Mesothelial cell of epicardium (in vitro differentiated cells): ENCODE data around the gene FGF12. TPM values are rescaled to one million over a fixed set of nuclear protein-coding genes. Genes with fewer than 3 reads are reported as not detected.
A peak's percentile ranks its signal among the peaks of the same experiment; 100 is the strongest.

Source experiments
- DNase-seq, 2 experiments: peaks; one replicate each; pipeline ENCODE4 v3.0.0; 2021; ENCODE audit warnings: low spot score in 2 of 2; ENCODE audit not compliant: unreplicated experiment in 2 of 2
- H3K27ac Mint-ChIP-seq: 2 replicates; pipeline ENCODE4 v1.8.0; 2021; ENCODE audit warnings: mixed read lengths
- H3K27me3 Mint-ChIP-seq: 2 replicates; pipeline ENCODE4 v1.8.0; 2021; ENCODE audit warnings: low read depth, mixed read lengths
- H3K36me3 Mint-ChIP-seq: 2 replicates; pipeline ENCODE4 v1.8.0; 2021; ENCODE audit warnings: mixed read lengths
- H3K4me1 Mint-ChIP-seq: 2 replicates; pipeline ENCODE4 v1.8.0; 2021; ENCODE audit warnings: mixed read lengths
- H3K4me3 Mint-ChIP-seq: 2 replicates; pipeline ENCODE4 v1.8.0; 2021; ENCODE audit warnings: mild to moderate bottlenecking, moderate library complexity, mixed read lengths
- H3K9me3 Mint-ChIP-seq: 2 replicates; pipeline ENCODE4 v1.8.0; 2021; ENCODE audit warnings: mixed read lengths
- CTCF ChIP-seq: fragments of 200-600 bp; sonication (generic); IDR thresholded peaks from one replicate; pipeline ENCODE4 v1.5.0; 2021; ENCODE audit warnings: antibody characterized with exemption; ENCODE audit not compliant: unreplicated experiment
- total RNA-seq: library from RNA; stranded (reverse); gene quantifications from 3 replicates; pipeline ENCODE4 v1.2.1, GENCODE V29; 2021

Gene FGF12
- total RNA-seq, 1 donor from 2014 or later = 1.0 TPM

- Mint-ChIP-seq H3K9me3 (no peaks in the 10 kb centered on the region), H3K27ac (no peak overlapping the region), H3K4me3 (no peak overlapping the region), H3K27me3 (no peaks in the 10 kb centered on the region), H3K4me1 (peaks cover 21% of the 10 kb centered on the region), H3K36me3 (no peaks in the 10 kb centered on the region)
- no peak for DNase-seq
- TF ChIP-seq CTCF = no peak
Observed at GRCh38 chr3:192482809-192483208, 244.5 kb downstream of the FGF12 start.

- Mint-ChIP-seq H3K36me3 (no peaks in the 10 kb centered on the region), H3K9me3 (no peaks in the 10 kb centered on the region), H3K27me3 (no peaks in the 10 kb centered on the region), H3K4me1 (peaks cover 21% of the 10 kb centered on the region), H3K27ac (no peak overlapping the region), H3K4me3 (no peak overlapping the region)
- no peak for DNase-seq
- no peak for TF ChIP-seq CTCF
Observed at GRCh38 chr3:192482391-192482790, 244.9 kb downstream of the FGF12 start.

- no peak for DNase-seq
- H3K27me3 Mint-ChIP-seq = no peaks in the 10 kb centered on the region
- peaks cover 21% of the 10 kb centered on the region for H3K4me1 Mint-ChIP-seq
- no peaks in the 10 kb centered on the region for H3K9me3 Mint-ChIP-seq
- no peak overlapping the region for H3K4me3 Mint-ChIP-seq
- no peak for TF ChIP-seq CTCF
- H3K27ac Mint-ChIP-seq = no peak overlapping the region
- no peaks in the 10 kb centered on the region for H3K36me3 Mint-ChIP-seq
Observed at GRCh38 chr3:192481638-192482037, 245.7 kb downstream of the FGF12 start.

- no peak overlapping the region for H3K4me3 Mint-ChIP-seq
- peaks cover 48% of the 10 kb centered on the region for H3K27me3 Mint-ChIP-seq
- H3K9me3 Mint-ChIP-seq = peaks cover 3% of the 10 kb centered on the region
- no peaks in the 10 kb centered on the region for H3K4me1 Mint-ChIP-seq
- DNase-seq = peak in 1 of 2 experiments; percentile 69
- no peaks in the 10 kb centered on the region for H3K36me3 Mint-ChIP-seq
- no peak overlapping the region for H3K27ac Mint-ChIP-seq
- peak; percentile 83 for TF ChIP-seq CTCF
Observed at GRCh38 chr3:192467230-192468140, 259.9 kb downstream of the FGF12 start.

GRCh38 chr3:192449036-192449435 is 278.3 kb downstream of the FGF12 start:
- no peaks in the 10 kb centered on the region for H3K36me3 Mint-ChIP-seq
- H3K27ac Mint-ChIP-seq = no peak overlapping the region
- DNase-seq = no peak
- H3K4me3 Mint-ChIP-seq = no peak overlapping the region
- peaks cover 20% of the 10 kb centered on the region for H3K4me1 Mint-ChIP-seq
- H3K27me3 Mint-ChIP-seq = peaks cover 47% of the 10 kb centered on the region
- H3K9me3 Mint-ChIP-seq = peaks cover 9% of the 10 kb centered on the region
- no peak for TF ChIP-seq CTCF
